SJSA1 (cell line): ENCODE measurements around the gene LMOD3. TPM values are rescaled to one million over a fixed set of nuclear protein-coding genes. Genes with fewer than 3 reads are reported as not detected.

Experiments used
- DNase-seq, 2 experiments: peaks; one replicate each; pipeline ENCODE4 v3.0.0-alpha.2; 2015 to 2020; ENCODE audit warnings: low spot score in 2 of 2, low read depth in 1 of 2
- H3K27ac ChIP-seq: fragments of 250-450 bp; sonication (Bioruptor Pico); 2 replicates; pipeline ENCODE4 v1.5.1; 2020; ENCODE audit warnings: mild to moderate bottlenecking, moderate library complexity
- H3K27me3 ChIP-seq: fragments of 250-450 bp; sonication (Bioruptor Pico); replicated peaks from 2 replicates; pipeline ENCODE4 v1.5.1; 2020; ENCODE audit warnings: mild to moderate bottlenecking, moderate library complexity
- H3K36me3 ChIP-seq: fragments of 250-450 bp; sonication (Bioruptor Pico); 2 replicates; pipeline ENCODE4 v1.5.1; 2020; ENCODE audit warnings: mild to moderate bottlenecking
- H3K4me1 ChIP-seq: fragments of 250-450 bp; sonication (Bioruptor Pico); replicated peaks from 2 replicates; pipeline ENCODE4 v1.6.1; 2021; ENCODE audit warnings: mild to moderate bottlenecking
- H3K4me3 ChIP-seq: fragments of 250-450 bp; sonication (Bioruptor Pico); 2 replicates; pipeline ENCODE4 v1.5.1; 2020; ENCODE audit warnings: mild to moderate bottlenecking
- H3K9me3 ChIP-seq: fragments of 250-450 bp; sonication (Bioruptor Pico); replicated peaks from 2 replicates; pipeline ENCODE4 v1.5.1; 2020; ENCODE audit warnings: mild to moderate bottlenecking
- total RNA-seq: library from RNA; depleted of rRNA; stranded (reverse); fragments of >200 nt; shearing (Covaris generic); gene quantifications from 2 replicates; pipeline ENCODE4 v1.2.3, GENCODE V29; 2014

The LMOD3 gene
- total RNA-seq, 1 experiment from 2014 or later: not detected

DNA sequence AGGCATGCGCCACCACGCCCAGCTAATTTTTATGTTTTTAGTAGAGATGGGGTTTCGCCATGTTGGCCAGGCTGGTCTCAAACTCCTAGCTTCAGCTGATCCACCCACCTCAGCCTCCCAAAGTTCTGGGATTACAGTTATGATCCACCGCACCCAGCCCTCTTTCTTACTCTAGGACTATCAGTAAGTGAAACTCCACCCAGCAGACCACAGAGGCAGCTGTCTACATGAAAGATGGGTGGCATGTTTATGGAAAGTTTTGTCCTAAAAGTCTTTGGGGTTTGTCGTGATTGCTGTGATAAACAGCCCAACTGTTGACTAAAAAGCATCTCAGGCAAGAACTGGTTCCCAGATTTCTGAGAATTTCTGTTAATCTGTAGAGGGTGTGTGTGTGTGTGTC is 26.8 kb downstream of the LMOD3 start:
- peaks cover 54% of the 10 kb centered on the region for H3K4me1 ChIP-seq
- no peaks in the 10 kb centered on the region for H3K9me3 ChIP-seq
- H3K27ac ChIP-seq: peak overlapping the region; percentile 4; the same call in 1 of the 2 replicates
- peak; percentile 39 to 43 for DNase-seq
- H3K4me3 ChIP-seq: no peak overlapping the region
- peaks cover 7% of the 10 kb centered on the region; the same call in 1 of the 2 replicates for H3K36me3 ChIP-seq
- no peaks in the 10 kb centered on the region for H3K27me3 ChIP-seq

DNA sequence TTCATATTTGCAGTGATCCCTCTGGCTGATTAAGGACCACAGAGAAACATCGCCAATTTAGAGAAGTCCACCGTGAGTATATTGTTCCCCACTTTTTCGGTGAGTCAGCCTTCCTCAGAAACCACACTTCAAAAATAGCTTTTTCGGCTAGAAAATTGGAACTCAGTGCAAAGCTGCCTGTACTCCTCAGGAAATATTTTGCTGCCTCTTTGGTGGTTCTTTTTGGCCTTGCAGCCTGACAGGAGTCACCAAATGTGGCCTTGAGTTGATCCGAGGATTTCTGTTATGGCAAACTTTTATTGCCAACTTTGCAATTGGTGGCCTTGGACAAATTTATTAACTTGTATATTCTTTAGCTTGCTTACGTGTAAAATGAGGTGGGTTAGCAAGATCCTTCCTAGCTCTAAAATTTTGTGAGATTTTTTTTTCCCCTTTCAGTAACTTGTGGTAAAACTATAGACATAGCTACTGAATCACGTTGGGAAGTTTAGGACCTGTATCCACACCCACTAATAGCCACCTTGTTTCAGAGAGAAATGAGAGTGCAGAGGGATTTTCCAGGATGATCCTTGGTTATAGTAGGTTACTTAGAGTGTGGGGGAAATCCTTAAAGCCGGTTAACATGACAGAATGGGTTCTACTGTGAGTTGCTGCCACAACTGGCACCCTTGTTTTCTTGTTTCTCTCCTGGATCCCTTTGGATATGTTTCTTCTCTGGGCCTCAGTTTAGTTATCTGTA is 27.8 kb downstream of the LMOD3 start:
- Histone ChIP-seq H3K9me3 (no peaks in the 10 kb centered on the region), H3K4me1 (peaks cover 63% of the 10 kb centered on the region), H3K27ac (peak overlapping the region; percentile 44), H3K27me3 (no peaks in the 10 kb centered on the region), H3K4me3 (no peak overlapping the region), H3K36me3 (0 out of 2 replicates have a peak, but pooled peaks cover 3% of the 10 kb centered on the region)
- peak; percentile 40 to 61 for DNase-seq

DNA sequence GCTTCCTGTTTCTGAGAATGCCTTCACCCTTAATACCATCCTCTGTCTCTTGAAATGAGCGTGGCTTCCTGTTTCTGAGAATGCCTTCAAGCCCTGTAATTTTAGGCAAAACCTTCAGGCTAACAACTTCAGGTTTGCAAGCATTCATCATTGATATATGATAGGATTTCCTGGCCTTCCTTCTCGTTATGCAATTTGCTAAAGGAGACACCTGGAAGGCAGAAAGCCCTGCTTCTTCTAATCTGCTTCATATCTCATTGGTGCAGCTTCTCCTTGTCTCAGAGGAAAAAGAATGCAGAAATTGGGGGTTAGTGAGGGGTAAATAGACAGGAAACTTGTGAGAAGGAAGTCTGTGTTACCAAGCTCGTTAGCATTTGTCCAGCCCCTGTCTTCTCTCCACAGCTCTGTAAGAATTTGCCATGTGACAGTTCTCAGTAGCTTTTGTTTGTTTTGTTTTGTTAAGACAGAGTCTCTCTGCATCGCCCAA is 30.3 kb downstream of the LMOD3 start:
- peaks cover 10% of the 10 kb centered on the region; the same call in 1 of the 2 replicates for H3K36me3 ChIP-seq
- H3K9me3 ChIP-seq: no peaks in the 10 kb centered on the region
- no peaks in the 10 kb centered on the region for H3K27me3 ChIP-seq
- H3K27ac ChIP-seq: peak overlapping the region; percentile 34
- DNase-seq: peak in 1 of 2 experiments; percentile 31
- no peak overlapping the region for H3K4me3 ChIP-seq
- peaks cover 88% of the 10 kb centered on the region for H3K4me1 ChIP-seq

DNA sequence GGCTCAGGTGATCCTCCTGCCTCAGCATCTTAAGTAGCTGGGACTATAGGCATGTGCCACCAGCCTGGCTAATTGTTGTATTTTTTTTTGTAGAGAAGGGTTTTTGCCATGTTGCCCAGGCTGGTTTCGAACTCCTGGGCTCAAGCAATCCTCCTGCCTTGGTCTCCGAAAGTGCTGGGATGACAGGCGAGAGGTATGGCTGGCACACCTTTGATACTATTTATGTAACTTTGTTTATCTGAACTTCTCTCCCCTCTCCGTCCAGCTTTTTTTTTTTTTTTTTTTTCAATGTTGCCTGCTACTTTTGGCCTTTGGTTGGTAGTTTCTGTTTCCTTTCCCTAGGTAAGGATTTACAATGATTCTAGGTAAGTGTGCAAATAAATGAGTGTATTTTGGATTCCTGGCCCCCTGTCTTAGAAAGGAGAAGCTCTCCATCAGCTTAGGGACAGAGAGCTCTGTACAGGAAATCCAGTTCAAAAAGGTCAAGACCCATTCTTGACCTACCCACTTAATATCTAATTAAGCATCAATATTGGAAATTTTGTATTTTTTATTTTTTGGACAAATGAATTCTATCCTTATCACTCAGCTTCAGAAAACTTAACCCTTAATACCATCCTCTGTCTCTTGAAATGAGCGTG is 30.9 kb downstream of the LMOD3 start:
- Histone ChIP-seq H3K27me3 (no peaks in the 10 kb centered on the region), H3K27ac (peak overlapping the region; percentile 34; the same call in 1 of the 2 replicates), H3K36me3 (peaks cover 10% of the 10 kb centered on the region; the same call in 1 of the 2 replicates), H3K4me3 (no peak overlapping the region), H3K4me1 (peaks cover 94% of the 10 kb centered on the region), H3K9me3 (no peaks in the 10 kb centered on the region)
- DNase-seq: no peak

DNA sequence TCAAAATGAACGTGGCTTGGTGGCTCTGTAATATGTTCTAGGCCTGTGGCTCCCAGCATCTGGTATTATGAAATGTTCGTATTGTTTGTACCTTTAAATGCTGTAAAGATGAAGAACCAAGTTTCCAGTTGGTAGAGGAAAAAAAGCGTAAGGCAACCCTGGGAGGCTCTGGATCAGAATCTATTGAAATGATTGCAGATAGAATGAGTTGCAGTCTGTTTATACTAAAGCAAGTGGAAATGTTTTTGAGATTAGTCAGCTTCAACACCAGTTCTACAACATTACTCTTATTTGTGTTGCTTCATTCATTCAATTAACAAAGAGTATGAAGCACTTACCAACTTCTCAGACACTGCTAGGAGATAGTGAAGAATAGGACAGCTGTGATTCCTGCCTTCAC is 32.4 kb downstream of the LMOD3 start:
- Histone ChIP-seq H3K9me3 (no peaks in the 10 kb centered on the region), H3K36me3 (peaks cover 11% of the 10 kb centered on the region; the same call in 1 of the 2 replicates), H3K27ac (peak overlapping the region; percentile 0; the same call in 1 of the 2 replicates), H3K4me1 (peaks cover 92% of the 10 kb centered on the region), H3K4me3 (no peak overlapping the region), H3K27me3 (no peaks in the 10 kb centered on the region)
- peak in 1 of 2 experiments; percentile 61 for DNase-seq

DNA sequence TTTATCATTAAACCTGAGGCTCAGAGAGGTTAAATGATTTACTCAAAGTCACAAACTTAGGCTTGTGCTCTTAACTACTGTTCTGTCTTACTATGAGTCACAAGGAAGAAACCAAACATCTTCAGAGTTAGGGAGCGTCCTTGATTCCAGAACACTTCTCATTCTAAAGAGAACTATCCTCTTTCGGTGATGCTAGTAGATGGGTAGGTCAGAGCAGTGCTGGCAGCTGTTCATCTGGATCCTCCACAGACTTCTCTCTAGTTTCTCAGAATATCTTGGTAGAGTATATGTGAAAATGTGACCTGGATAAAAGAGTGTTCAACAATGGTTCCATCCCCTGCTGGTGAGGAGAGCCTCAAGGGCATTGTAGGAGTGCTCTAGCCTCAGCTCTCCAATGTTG is 34.3 kb downstream of the LMOD3 start:
- Histone ChIP-seq H3K27me3 (no peaks in the 10 kb centered on the region), H3K36me3 (peaks cover 10% of the 10 kb centered on the region; the same call in 1 of the 2 replicates), H3K4me3 (no peak overlapping the region), H3K27ac (no peak overlapping the region; the same call in 1 of the 2 replicates), H3K4me1 (peaks cover 89% of the 10 kb centered on the region), H3K9me3 (no peaks in the 10 kb centered on the region)
- no peak for DNase-seq

DNA sequence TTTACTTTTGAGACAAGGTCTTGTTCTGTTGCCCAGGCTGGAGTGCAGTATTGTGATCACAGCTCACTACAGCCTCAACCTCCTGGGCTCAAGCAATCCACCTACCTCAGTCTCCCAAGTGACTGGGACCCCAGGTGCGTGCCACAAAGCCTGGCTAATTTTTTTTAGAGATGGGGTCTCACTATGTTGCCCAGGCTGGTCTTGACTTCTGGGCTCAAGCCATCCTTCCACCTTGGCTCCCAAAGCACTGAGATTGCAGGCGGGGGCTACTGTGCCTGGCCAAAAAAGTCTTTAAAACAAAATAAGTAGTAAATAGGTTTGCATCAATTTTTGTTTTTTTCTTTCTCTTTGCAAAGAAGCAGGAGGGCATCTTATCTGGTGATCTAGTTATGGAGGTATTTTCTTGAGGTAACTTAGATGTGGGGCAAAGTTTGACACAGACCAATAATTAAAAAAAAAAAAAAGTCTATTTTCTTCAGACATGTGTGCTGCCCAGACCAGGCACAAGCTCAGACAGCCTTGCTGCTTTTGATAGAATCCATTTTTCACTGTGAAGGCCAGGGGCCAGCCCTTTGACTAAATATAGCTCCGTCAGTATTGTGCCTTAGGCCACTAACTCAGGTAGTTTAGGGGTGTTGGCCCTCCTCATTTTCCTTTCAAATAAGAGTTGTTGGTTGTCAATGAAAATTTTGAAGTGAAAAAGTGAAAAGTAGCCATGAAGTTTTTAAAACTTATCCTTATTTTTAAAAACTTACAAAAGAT is 35.2 kb downstream of the LMOD3 start:
- no peak for DNase-seq
- Histone ChIP-seq H3K36me3 (peaks cover 10% of the 10 kb centered on the region; the same call in 1 of the 2 replicates), H3K9me3 (no peaks in the 10 kb centered on the region), H3K27me3 (no peaks in the 10 kb centered on the region), H3K27ac (peak overlapping the region; percentile 3; the same call in 1 of the 2 replicates), H3K4me1 (peaks cover 89% of the 10 kb centered on the region), H3K4me3 (no peak overlapping the region)

DNA sequence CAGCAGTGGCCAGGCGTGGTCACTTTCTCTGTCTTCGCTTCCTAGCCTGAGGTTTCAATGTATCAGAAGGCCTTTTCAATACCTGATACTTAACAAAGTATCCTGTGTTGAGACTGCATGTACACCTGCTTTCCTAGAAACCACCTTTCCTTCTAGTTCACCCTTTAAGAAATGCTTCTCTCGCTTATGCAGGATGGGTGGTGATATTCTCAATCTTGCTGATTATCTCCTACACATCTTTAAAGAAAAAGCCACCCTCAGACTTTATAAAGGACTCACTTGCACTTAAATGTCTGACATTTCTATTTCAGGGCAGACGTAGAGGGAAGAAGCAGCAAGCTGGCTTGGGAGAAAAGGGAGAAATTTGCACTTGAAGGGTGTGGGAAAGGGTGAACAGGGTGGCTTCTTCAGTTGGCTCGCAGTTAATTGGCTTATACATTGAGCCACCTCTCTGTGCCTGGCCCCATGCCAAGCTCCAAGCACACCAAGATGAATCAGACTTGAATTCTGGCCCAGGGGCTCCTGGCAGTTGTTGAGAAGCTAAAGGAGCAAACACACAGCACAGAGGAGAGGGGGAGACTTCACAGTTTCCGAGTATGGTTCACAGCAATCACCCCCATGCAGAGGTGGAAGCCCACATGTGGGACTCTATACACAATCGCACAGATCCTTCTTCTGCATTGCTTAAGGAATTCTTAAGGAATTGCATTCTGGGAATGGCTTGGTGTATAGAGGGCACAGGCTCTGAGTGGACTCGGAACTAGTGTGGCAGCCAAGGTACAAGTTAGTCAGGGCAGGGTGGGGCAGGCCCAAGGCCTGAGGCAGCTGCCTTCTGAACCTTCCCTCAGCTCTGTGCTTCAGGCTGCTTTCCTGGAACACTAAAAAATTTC is 36.3 kb downstream of the LMOD3 start:
- peak; percentile 73 to 83 for DNase-seq
- H3K9me3 ChIP-seq: no peaks in the 10 kb centered on the region
- peaks cover 86% of the 10 kb centered on the region for H3K4me1 ChIP-seq
- no peaks in the 10 kb centered on the region for H3K27me3 ChIP-seq
- peak overlapping the region; percentile 96 for H3K27ac ChIP-seq
- H3K36me3 ChIP-seq: peaks cover 10% of the 10 kb centered on the region; the same call in 1 of the 2 replicates
- peak overlapping the region; percentile 74 for H3K4me3 ChIP-seq

DNA sequence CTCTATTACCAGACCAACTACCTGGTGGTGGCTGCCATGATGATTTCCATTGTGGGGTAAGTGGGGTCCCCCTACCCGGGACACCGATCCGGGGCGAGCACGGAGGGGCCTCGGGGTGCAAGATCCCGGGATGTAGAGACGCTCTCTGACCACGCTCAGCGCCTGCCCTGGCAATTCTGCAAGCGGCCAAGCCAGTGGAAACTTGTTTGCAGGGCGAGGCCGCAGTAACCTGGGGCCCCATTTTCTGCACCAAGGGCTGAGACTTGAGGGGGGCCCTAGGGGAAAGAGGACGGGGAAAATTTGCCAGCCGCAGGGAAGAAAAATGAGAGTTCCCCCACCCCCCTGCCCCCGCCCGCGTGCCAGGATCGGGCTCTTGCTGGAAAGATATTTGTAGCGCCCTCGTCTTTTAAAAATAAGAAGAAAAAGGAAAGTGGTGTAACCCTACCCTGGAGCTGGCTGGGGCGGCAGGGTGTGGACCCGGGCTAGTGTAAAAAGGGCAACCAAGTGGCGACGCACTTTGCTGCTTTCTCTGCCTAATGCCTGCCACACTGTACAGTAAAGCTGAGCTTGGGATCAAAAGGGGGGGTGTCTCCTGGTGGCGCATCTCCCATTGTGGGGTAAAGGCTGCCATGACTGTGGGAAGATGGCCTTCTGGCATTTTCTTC is 37.1 kb downstream of the LMOD3 start:
- Histone ChIP-seq H3K4me3 (peak overlapping the region; percentile 74), H3K27me3 (no peaks in the 10 kb centered on the region), H3K4me1 (peaks cover 83% of the 10 kb centered on the region), H3K9me3 (no peaks in the 10 kb centered on the region), H3K36me3 (peaks cover 10% of the 10 kb centered on the region; the same call in 1 of the 2 replicates), H3K27ac (peak overlapping the region; percentile 96)
- DNase-seq: peak; percentile 30 to 38

DNA sequence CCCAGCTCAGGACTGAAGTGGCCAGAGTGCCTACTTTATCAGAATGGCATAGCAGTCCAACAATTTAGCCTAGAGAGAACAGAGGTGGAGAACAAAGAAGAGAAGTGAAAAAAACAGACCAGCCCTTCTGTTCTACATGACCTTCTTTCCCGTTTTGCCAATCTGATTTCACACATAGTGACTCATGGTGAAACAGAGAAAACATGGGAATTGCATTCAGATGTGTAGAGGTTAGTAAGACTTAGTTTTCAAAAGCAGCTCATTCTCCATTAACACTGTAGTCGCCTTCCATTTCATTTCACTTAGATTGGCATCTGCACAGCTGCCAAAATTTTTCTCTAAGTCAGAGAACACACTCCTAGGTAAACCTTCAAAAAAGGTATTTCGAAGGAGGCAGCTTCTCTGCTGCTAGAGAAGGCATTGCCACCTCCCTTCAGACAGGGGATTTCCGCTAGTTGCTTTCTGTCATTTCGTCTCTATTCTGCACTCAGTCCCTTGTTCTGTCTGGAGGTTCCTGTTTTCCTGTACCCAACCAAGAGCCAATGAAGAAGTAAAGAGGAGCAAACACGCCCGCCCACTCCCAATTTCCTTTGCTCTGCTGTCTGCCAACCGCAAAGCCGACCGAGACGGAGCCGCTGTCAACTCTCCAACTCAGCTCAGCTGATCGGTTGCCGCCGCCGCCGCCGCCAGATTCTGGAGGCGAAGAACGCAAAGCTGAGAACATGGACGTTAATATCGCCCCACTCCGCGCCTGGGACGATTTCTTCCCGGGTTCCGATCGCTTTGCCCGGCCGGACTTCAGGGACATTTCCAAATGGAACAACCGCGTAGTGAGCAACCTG is 37.8 kb downstream of the LMOD3 start, which contains the start of gene ARL6IP5:
Gene ARL6IP5 (plus strand): TSS at position 612 of the 842 bp plus-strand sequence. CDS start 111 bp downstream, at position 723.
- H3K4me1 ChIP-seq: peaks cover 79% of the 10 kb centered on the region
- peaks cover 14% of the 10 kb centered on the region for H3K36me3 ChIP-seq
- peak within 1 kb of the TSS; percentile 74 for H3K4me3 ChIP-seq
- no peaks in the 10 kb centered on the region for H3K9me3 ChIP-seq
- peak within 1 kb of the TSS; percentile 96 for H3K27ac ChIP-seq
- no peaks in the 10 kb centered on the region for H3K27me3 ChIP-seq
- peak; percentile 82 to 89 for DNase-seq

DNA sequence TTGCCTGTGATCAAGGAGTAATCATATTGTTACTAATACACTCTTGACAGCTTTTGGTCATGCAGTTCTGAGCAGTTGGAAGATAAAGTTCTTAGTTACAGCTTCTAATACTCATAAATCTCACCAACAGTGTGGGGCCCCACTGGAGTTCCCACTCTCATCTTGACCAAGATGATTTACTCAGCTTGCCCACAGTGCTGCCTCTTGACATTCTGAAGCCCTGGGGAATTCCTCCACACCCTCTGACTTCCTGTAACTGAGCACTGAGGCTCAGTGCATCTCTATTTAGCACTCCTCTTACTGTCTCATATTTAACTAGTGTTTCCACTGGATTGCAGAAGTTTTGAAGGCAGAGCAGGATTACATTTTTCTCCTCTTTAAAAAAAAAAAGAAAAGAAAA is 39.6 kb downstream of the LMOD3 start:
- Histone ChIP-seq H3K4me1 (peaks cover 69% of the 10 kb centered on the region), H3K27me3 (no peaks in the 10 kb centered on the region), H3K27ac (peak overlapping the region; percentile 96), H3K4me3 (no peak overlapping the region), H3K36me3 (peaks cover 16% of the 10 kb centered on the region), H3K9me3 (no peaks in the 10 kb centered on the region)
- DNase-seq: peak; percentile 62 to 66
